Lung (tissue), 16 donors: ENCODE data around the gene ZNF778. TPM values are rescaled to one million over a fixed set of nuclear protein-coding genes. Genes with fewer than 3 reads are reported as not detected.
A peak's percentile ranks its signal among the peaks of the same experiment; 100 is the strongest.

ENCODE experiments used
- ATAC-seq: fragments of 200-7000 bp; cut with Tn5 transposase; one replicate; pipeline ENCODE4 v1.9.1; 2020; ENCODE audit warnings: moderate number of reproducible peaks; ENCODE audit not compliant: insufficient read depth, low FRiP score
- DNase-seq, 3 donors: peaks; one replicate each; pipeline ENCODE4 v3.0.0-alpha.2; 2013 to 2017
- H3K27ac ChIP-seq, 2 donors: one replicate each; pipeline ENCODE4 v1.5.1; 2013; ENCODE audit warnings: mild to moderate bottlenecking in 2 of 2, moderate library complexity in 2 of 2, control low read depth in 1 of 2, inconsistent platforms in 1 of 2, low read depth in 1 of 2, low read length in 1 of 2
- H3K27me3 ChIP-seq, 3 donors: one replicate each; pipeline ENCODE4 v1.5.1; 2013; ENCODE audit warnings: low read length in 2 of 3; ENCODE audit not compliant: control insufficient read depth in 3 of 3, insufficient read depth in 3 of 3
- H3K36me3 ChIP-seq, 4 donors: one replicate each; pipeline ENCODE4 v1.5.1; 2013; ENCODE audit warnings: low read length in 4 of 4, mild to moderate bottlenecking in 1 of 4, moderate library complexity in 1 of 4; ENCODE audit not compliant: control insufficient read depth in 4 of 4, insufficient read depth in 4 of 4
- H3K4me1 ChIP-seq, 5 donors: one replicate each; pipeline ENCODE4 v1.5.1; 2013; ENCODE audit warnings: low read length in 5 of 5, mild to moderate bottlenecking in 2 of 5, moderate library complexity in 1 of 5; ENCODE audit not compliant: control insufficient read depth in 5 of 5, insufficient read depth in 5 of 5
- H3K4me3 ChIP-seq: one replicate; pipeline ENCODE4 v1.5.1; 2013; ENCODE audit warnings: mild to moderate bottlenecking, control low read depth, moderate library complexity
- H3K9ac ChIP-seq, 2 donors: one replicate each; pipeline ENCODE4 v1.5.1; 2013; ENCODE audit warnings: low read length in 2 of 2, control low read depth in 1 of 2; ENCODE audit not compliant: insufficient read depth in 1 of 2
- H3K9me3 ChIP-seq, 4 donors: one replicate each; pipeline ENCODE4 v1.5.1; 2013; ENCODE audit warnings: low read length in 3 of 4, mild to moderate bottlenecking in 1 of 4, moderate library complexity in 1 of 4; ENCODE audit not compliant: control insufficient read depth in 4 of 4, insufficient read depth in 3 of 4
- CTCF ChIP-seq: IDR thresholded peaks from 2 replicates; pipeline ENCODE4 v1.5.1; 2012; ENCODE audit warnings: mild to moderate bottlenecking; ENCODE audit errors: control extremely low read depth, extremely low read depth
- WGBS, 2 donors: extraction: QIAGEN DNeasy Blood & Tissue Kit; methylation state at CpG; one replicate each; pipeline ENCODE4 v1.1.7; 2013; 5-methylcytosine and 5-hydroxymethylcytosine counted together
- long read RNA-seq, 5 donors: transcript quantifications; one replicate each; lab custom pipeline, GENCODE V29; 2026
- polyA plus RNA-seq, 2 donors: library from polyadenylated mRNA; stranded (reverse); fragments of 200-250 nt; gene quantifications; one replicate each; pipeline ENCODE4 v1.2.1, GENCODE V29; 2013
- total RNA-seq, 2 donors: library from RNA; depleted of rRNA in 1 of 2; stranded (reverse); fragments of >200 nt in 1 of 2; gene quantifications; one replicate each; pipeline ENCODE4 v1.2.1, GENCODE V29; 2014 to 2021
- donor health status: control.
- donor health status: control.
- donor health status: Bipolar disorder and iron deficiency.
- donor health status: healthy.
- donor health status: DM: yes; HTN: yes; CAD: no.

ZNF778 gene
- total RNA-seq (10 to 100 TPM in 1 of 2 donors, 1 to 10 TPM in 1; 4.7 to 13.9 TPM), polyA plus RNA-seq (1 to 10 TPM; 2.4 to 4.5 TPM)
- long read RNA-seq, donor 1, partial matches to known transcripts: 0 of 1 reads
- long read RNA-seq, donor 1, other reads (novel, unspliced or antisense): 0 of 1 reads
- long read RNA-seq, donor 2: 0 reads
- long read RNA-seq, donor 3: 0 reads
- long read RNA-seq, donor 4, partial matches to known transcripts: 0 of 2 reads
- long read RNA-seq, donor 4, other reads (novel, unspliced or antisense): 0 of 2 reads
- long read RNA-seq, donor 5: 0 reads

- ATAC-seq (peak; percentile 88), DNase-seq (peak; percentile 84 to 92 (median 85))
- no peak for TF ChIP-seq CTCF
- Histone ChIP-seq H3K9me3 (no peaks in the 10 kb centered on the region), H3K36me3 (peaks cover 0 to 16% (median 8%) of the 10 kb centered on the region in 4 donors), H3K4me3 (peak within 1 kb of the TSS; percentile 74), H3K4me1 (peaks cover 0 to 9% (median 0%) of the 10 kb centered on the region in 5 donors), H3K27ac (peak within 1 kb of the TSS; percentile 87 to 98), H3K9ac (peak within 1 kb of the TSS; percentile 69 to 81), H3K27me3 (no peaks in the 10 kb centered on the region)
- WGBS, 2 donors: 0% methylated on average over 82 to 91 of the region's 91 CpGs
Measured at GRCh38 chr16:89217388-89218191, at the start of gene ZNF778. Gene ZNF778 (plus strand): TSS chr16:89217703. CDS start chr16:89221128, 3,425 bp downstream.

GRCh38 chr16:89168381-89169189, 48.9 kb upstream of the ZNF778 start:
- no peak for ATAC-seq
- no peak for DNase-seq
- no peak for TF ChIP-seq CTCF
- no peaks in the 10 kb centered on the region for H3K36me3 ChIP-seq
- H3K4me1 ChIP-seq: peaks cover 0 to 35% (median 12%) of the 10 kb centered on the region in 5 donors
- H3K27me3 ChIP-seq: peaks cover 0 to 6% (median 2%) of the 10 kb centered on the region in 3 donors
- H3K9ac ChIP-seq: no peak overlapping the region
- H3K4me3 ChIP-seq: no peak overlapping the region
- 66 to 81% methylated on average over 23 of the region's 23 CpGs for WGBS, 2 donors
- H3K27ac ChIP-seq: no peak overlapping the region
- H3K9me3 ChIP-seq: no peaks in the 10 kb centered on the region

- DNase-seq: no peak
- peaks cover 0 to 6% (median 2%) of the 10 kb centered on the region in 3 donors for H3K27me3 ChIP-seq
- no peaks in the 10 kb centered on the region for H3K9me3 ChIP-seq
- ATAC-seq: no peak
- no peak overlapping the region for H3K27ac ChIP-seq
- H3K9ac ChIP-seq: no peak overlapping the region
- no peak for TF ChIP-seq CTCF
- H3K4me3 ChIP-seq: no peak overlapping the region
- H3K4me1 ChIP-seq: peaks cover 0 to 38% (median 14%) of the 10 kb centered on the region in 5 donors
- 77 to 80% methylated on average over 14 of the region's 14 CpGs for WGBS, 2 donors
- H3K36me3 ChIP-seq: no peaks in the 10 kb centered on the region
Measured at GRCh38 chr16:89169778-89170177, 47.7 kb upstream of the ZNF778 start.
